ENCODE results near the gene ENG. TPM values are rescaled to one million over a fixed set of nuclear protein-coding genes. Genes with fewer than 3 reads are reported as not detected.
"Not testable (repeated sequence)": the region's sequence is repeated elsewhere in the genome, so short reads cannot be mapped to it uniquely, and the experiment has no call there.

The ENG gene
- total RNA-seq, 1 experiment from 2014 or later = 29.9 TPM

DNA sequence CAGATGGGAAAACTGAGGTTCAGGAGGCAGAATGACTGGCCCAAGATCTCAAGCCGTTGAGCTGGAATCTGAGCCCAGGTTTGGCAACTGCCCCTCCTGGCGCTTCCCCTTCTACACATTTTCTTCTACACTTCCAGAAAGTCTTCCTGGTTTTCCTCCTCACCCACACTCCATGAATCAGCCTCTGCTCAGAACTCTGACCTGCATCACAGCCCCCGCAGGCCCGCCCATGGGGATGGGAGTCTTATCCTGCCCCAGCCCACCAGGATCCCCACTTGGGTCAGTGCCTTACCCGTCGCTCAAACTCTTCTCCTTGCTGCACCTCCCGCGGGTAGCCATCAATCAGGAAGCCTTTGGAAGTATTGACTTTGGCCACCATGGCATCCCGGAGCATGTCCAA is 17.1 kb upstream of the ENG start:
- Histone ChIP-seq H3K36me3 (ENCODE audit: insufficient read depth, low read length, poor library complexity, severe bottlenecking) (no peaks in the 10 kb centered on the region), H3K4me3 (ENCODE audit: low read depth, low read length, poor library complexity, severe bottlenecking) (no peak overlapping the region), H3K4me1 (ENCODE audit: insufficient read depth, low read length, poor library complexity, severe bottlenecking) (no peaks in the 10 kb centered on the region), H3K9me3 (ENCODE audit: low read depth, low read length, poor library complexity, severe bottlenecking) (no peaks in the 10 kb centered on the region), H3K27ac (ENCODE audit: low read depth, low read length, poor library complexity, severe bottlenecking) (no peak overlapping the region), H3K27me3 (replicated peaks; ENCODE audit: insufficient read depth, low read depth, low read length, poor library complexity) (no peaks in the 10 kb centered on the region)
- no peak for DNase-seq (ENCODE audit: low spot score)
- no TSS peak for BruUV-seq (replicated peaks)
- intact Hi-C loops (cut with micrococcal nuclease; ENCODE audit: unreplicated experiment) = loop anchor here (2.0 kb wide), 1 partner anchor 137 kb away; the partner anchor contains the start of gene TOR2A
- ChIA-PET POLR2A (ENCODE audit: low non-redundant PET) (no interaction called here), CTCF (interaction anchor here (0.7 kb wide), 1 partner anchor 286 kb away, joined by 3 read pairs; no protein-coding TSS in a partner anchor)
- no peak for TF ChIP-seq EZH2 (IDR thresholded peaks at IDR 0.05; ENCODE audit: borderline replicate concordance, low read depth, low read length, poor library complexity, severe bottlenecking)
- TF ChIP-seq CTCF (conservative IDR thresholded peaks at IDR 0.05; ENCODE audit: low read depth, low read length) = no peak

DNA sequence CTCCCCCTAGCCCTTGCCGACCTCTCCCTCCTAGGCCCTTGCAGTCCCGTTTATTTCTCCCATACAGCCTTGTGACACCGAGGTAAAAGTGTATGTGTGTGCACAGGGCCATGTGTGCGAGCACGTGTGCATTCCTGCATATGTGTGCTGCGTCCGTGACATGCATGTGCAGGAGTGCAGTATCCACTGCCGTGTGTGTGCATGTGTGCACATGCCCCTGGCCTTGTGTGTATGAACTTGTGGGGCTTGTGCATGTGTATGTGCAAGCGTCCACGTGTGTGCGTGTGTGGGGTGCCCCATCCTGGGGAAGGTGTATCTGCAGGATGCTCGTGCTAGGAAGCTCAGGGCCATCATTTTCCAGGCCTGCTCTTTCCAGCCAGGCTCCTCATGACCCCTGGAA is 16.4 kb upstream of the ENG start:
- ChIA-PET CTCF (no interaction called here), POLR2A (ENCODE audit: low non-redundant PET) (interaction anchor here (1.6 kb wide), 1 partner anchor 12 kb away, joined by 12 read pairs; no protein-coding TSS in a partner anchor)
- H3K36me3 ChIP-seq (ENCODE audit: insufficient read depth, low read length, poor library complexity, severe bottlenecking) = no peaks in the 10 kb centered on the region
- no peak overlapping the region for H3K4me3 ChIP-seq (ENCODE audit: low read depth, low read length, poor library complexity, severe bottlenecking)
- BruUV-seq (replicated peaks) = no TSS peak
- H3K27me3 ChIP-seq (replicated peaks; ENCODE audit: insufficient read depth, low read depth, low read length, poor library complexity) = no peaks in the 10 kb centered on the region
- intact Hi-C loops (cut with micrococcal nuclease; ENCODE audit: unreplicated experiment) = loop anchor here (2.0 kb wide), 1 partner anchor 136 kb away; the partner anchor contains the start of gene TOR2A
- no peaks in the 10 kb centered on the region for H3K4me1 ChIP-seq (ENCODE audit: insufficient read depth, low read length, poor library complexity, severe bottlenecking)
- DNase-seq (ENCODE audit: low spot score) = no peak
- TF ChIP-seq CTCF (conservative IDR thresholded peaks at IDR 0.05; ENCODE audit: low read depth, low read length) (no peak), EZH2 (IDR thresholded peaks at IDR 0.05; ENCODE audit: borderline replicate concordance, low read depth, low read length, poor library complexity, severe bottlenecking) (no peak)
- H3K9me3 ChIP-seq (ENCODE audit: low read depth, low read length, poor library complexity, severe bottlenecking) = no peaks in the 10 kb centered on the region
- no peak overlapping the region for H3K27ac ChIP-seq (ENCODE audit: low read depth, low read length, poor library complexity, severe bottlenecking)

DNA sequence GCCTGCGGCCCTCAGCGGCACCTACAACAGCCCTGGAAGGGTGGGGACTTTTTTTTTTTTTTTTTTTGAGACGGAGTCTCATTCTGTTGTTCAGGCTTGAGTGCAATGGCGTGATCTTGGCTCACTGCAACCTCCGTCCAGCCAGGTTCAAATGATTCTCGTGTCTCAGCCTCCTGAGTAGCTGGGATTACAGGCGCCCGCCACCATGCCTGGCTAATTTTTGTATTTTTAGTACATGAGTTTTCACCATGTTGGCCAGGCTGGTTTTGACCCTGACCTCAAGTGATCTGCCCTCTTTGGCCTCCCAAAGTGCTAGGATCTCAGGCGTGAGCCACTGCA is 15.7 kb upstream of the ENG start:
- not testable (repeated sequence) for BruUV-seq (replicated peaks); DNase-seq (ENCODE audit: low spot score); H3K36me3 ChIP-seq (ENCODE audit: insufficient read depth, low read length, poor library complexity, severe bottlenecking); H3K4me3 ChIP-seq (ENCODE audit: low read depth, low read length, poor library complexity, severe bottlenecking); H3K27me3 ChIP-seq (replicated peaks; ENCODE audit: insufficient read depth, low read depth, low read length, poor library complexity); H3K4me1 ChIP-seq (ENCODE audit: insufficient read depth, low read length, poor library complexity, severe bottlenecking); H3K27ac ChIP-seq (ENCODE audit: low read depth, low read length, poor library complexity, severe bottlenecking); H3K9me3 ChIP-seq (ENCODE audit: low read depth, low read length, poor library complexity, severe bottlenecking)
- TF ChIP-seq CTCF (conservative IDR thresholded peaks at IDR 0.05; ENCODE audit: low read depth, low read length) = 0 out of 2 replicates have a peak, but pooled peaks have one; percentile 6
- intact Hi-C loops (cut with micrococcal nuclease; ENCODE audit: unreplicated experiment) = loop anchor here (2.0 kb wide), 1 partner anchor 135 kb away; the partner anchor contains the start of gene TOR2A
- CTCF ChIA-PET = interaction anchor here (0.5 to 2.3 kb wide), 9 partner anchors 12 to 1607 kb away, joined by 3 to 11 read pairs (median 7); partner anchors contain the start of genes ENG and TOR2A
- POLR2A ChIA-PET (ENCODE audit: low non-redundant PET) = interaction anchor here (1.6 kb wide), 1 partner anchor 12 kb away, joined by 12 read pairs; no protein-coding TSS in a partner anchor

Data from A673 (cell line).